Right lobe of liver (tissue), 6 donors: ENCODE measurements around the gene TMEM140. TPM values are rescaled to one million over a fixed set of nuclear protein-coding genes. Genes with fewer than 3 reads are reported as not detected.

Source experiments
- ATAC-seq, 4 donors: fragments of 200-7000 bp; cut with Tn5 transposase; one replicate each; pipeline ENCODE4 v1.9.1; 2020; ENCODE audit warnings: mild to moderate bottlenecking in 4 of 4, moderate library complexity in 4 of 4
- DNase-seq, 3 donors: peaks; one replicate each; pipeline ENCODE4 v3.0.0-alpha.2; 2020
- H3K27ac ChIP-seq, 3 donors: fragments of 200-600 bp; one replicate each; pipeline ENCODE4 v1.8.0; 2022
- H3K27me3 ChIP-seq, 2 donors: fragments of 200-600 bp; one replicate each; pipeline ENCODE4 v1.8.0; 2022
- H3K36me3 ChIP-seq, 4 donors: fragments of 200-600 bp; sonication (generic) in 1 of 4; one replicate each; pipeline versions ENCODE4 v1.5.1 to v1.8.0; 2017 to 2022; ENCODE audit warnings: control low read depth in 1 of 4
- H3K4me1 ChIP-seq, 4 donors: fragments of 200-600 bp; sonication (generic) in 1 of 4; one replicate each; pipeline versions ENCODE4 v1.5.1 to v1.8.0; 2017 to 2022; ENCODE audit warnings: control low read depth in 1 of 4
- H3K4me3 ChIP-seq, 3 donors: fragments of 200-600 bp; one replicate each; pipeline ENCODE4 v1.8.0; 2022
- H3K9me3 ChIP-seq, 4 donors: fragments of 200-600 bp; sonication (generic) in 1 of 4; one replicate each; pipeline versions ENCODE4 v1.5.1 to v1.8.0; 2017 to 2022; ENCODE audit warnings: control low read depth in 1 of 4
- POLR2A ChIP-seq: fragments of 450-650 bp; IDR thresholded peaks from one replicate; pipeline ENCODE4 v1.6.1; 2017; ENCODE audit warnings: antibody characterized with exemption, mild to moderate bottlenecking
- WGBS: methylation state at CpG from one replicate; pipeline ENCODE4 v1.1.6; 2018; ENCODE audit warnings: low coverage, low lambda C conversion rate; ENCODE audit not compliant: insufficient coverage; ENCODE audit errors: missing lambda C conversion rate; 5-methylcytosine and 5-hydroxymethylcytosine counted together
- intact Hi-C, 2 donors: fragments of 100-400 bp; cut with DNase I; formaldehyde crosslinking; loops; one replicate each; pipeline versions ENCODE4 v1.11.2 to v1.14.1; 2022
- total RNA-seq, 6 experiments: library from RNA; depleted of rRNA in 2 of 6; stranded (reverse); fragments of >200 nt in 2 of 6; fragmentation: NEBNext Ultra II Directional in 3 of 6; extraction: Animal tissue kit (Norgen Biotek cat#: 25700) in 3 of 6; gene quantifications; one replicate each; pipeline versions ENCODE4 v1.1.0 to v1.2.4, GENCODE V29; 2016 to 2023
- TF ChIP-seq, protein P1 (sequence below), 4 donors: fragments of 200-600 bp in 3 of 4; fragments of 450-650 bp in 1 of 4; IDR thresholded peaks; one replicate each; pipeline versions ENCODE4 v1.5.1 to v1.8.0; 2016 to 2022; ENCODE audit warnings: antibody characterized with exemption in 4 of 4, mild to moderate bottlenecking in 2 of 4
- donor health status: DM: no; HTN: yes; CAD: no.
- donor health status: DM: no; HTN: no; CAD: no.
- donor health status: DM: no; HTN: no; CAD: no.
- donor health status: DM: no; HTN: yes; CAD: no.
- donor health status: DM: no; HTN: yes; CAD: no.

Gene TMEM140
- total RNA-seq, 6 experiments from 2014 or later, result 31.2 to 58.9 (median 37.4) TPM

DNA sequence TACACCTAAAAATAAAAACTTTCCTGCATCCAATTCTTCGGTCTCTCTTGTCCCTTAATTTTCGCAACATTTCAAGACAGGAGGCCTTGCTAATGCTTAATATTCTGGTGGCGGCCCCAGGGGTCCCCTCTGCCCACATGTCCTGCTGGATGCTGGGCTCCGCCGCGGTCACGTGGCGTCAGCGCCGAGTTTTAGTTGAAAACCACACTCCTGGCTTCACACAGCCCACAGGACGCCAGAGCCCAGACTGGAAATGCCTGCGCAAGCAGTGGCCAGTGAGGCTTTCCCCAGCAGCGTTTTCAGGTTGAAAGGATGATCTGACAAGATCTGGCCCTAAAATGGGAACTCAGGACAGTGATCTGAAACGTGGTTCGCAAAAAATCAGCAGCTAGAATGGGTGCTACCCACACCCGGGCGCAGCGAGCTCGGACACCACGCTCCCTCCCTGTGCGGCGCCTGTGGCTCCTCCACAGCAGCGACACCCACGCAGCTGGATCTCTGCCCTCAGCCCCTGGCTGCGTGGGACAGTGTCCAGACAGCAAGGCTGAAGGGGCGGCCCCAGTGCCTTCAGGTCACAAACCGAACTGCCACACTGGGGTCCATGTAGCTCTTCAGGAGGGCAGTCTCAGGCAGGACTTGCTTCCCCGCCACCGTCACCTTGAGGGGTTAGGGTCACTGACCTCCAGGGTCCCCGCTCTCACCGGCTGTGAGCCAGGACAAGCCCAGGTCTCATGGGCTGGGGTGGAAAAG, 34.2 kb downstream of the TMEM140 start:
- DNase-seq (no peak), ATAC-seq (no peak)
- H3K4me1 ChIP-seq, result no peaks in the 10 kb centered on the region
- peaks cover 0 to 32% (median 9%) of the 10 kb centered on the region in 4 donors for H3K36me3 ChIP-seq
- no peak for TF ChIP-seq POLR2A
- TF ChIP-seq, protein P1, sequence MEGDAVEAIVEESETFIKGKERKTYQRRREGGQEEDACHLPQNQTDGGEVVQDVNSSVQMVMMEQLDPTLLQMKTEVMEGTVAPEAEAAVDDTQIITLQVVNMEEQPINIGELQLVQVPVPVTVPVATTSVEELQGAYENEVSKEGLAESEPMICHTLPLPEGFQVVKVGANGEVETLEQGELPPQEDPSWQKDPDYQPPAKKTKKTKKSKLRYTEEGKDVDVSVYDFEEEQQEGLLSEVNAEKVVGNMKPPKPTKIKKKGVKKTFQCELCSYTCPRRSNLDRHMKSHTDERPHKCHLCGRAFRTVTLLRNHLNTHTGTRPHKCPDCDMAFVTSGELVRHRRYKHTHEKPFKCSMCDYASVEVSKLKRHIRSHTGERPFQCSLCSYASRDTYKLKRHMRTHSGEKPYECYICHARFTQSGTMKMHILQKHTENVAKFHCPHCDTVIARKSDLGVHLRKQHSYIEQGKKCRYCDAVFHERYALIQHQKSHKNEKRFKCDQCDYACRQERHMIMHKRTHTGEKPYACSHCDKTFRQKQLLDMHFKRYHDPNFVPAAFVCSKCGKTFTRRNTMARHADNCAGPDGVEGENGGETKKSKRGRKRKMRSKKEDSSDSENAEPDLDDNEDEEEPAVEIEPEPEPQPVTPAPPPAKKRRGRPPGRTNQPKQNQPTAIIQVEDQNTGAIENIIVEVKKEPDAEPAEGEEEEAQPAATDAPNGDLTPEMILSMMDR (IDR thresholded peaks at IDR 0.05), result no peak
- intact Hi-C loops, result no loop called here
- no peak overlapping the region for H3K27ac ChIP-seq
- 97% methylated on average over 13 of the region's 31 CpGs for WGBS
- no peak overlapping the region for H3K4me3 ChIP-seq
- H3K9me3 ChIP-seq, result no peaks in the 10 kb centered on the region
- no peaks in the 10 kb centered on the region for H3K27me3 ChIP-seq

DNA sequence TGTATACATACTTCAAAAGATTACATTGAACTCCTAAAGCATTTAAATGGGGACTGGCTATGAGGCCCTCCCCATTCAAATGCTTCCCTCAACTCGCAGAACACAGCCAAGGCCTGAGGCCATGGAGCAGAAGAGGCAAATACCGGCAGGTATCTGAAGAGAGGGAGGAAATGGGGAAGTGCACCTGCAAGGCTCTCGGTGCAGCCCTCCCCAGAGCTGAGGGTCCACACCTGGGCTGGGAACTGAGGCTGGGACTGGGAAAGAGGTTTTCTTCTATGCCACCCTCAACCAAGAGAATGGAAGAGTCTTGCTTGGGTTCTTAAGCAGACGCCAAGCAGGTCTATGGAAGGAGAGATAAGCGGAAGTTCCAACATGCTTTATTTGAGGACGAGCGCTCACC, 35.6 kb downstream of the TMEM140 start:
- no peaks in the 10 kb centered on the region for H3K9me3 ChIP-seq
- no peaks in the 10 kb centered on the region for H3K27me3 ChIP-seq
- intact Hi-C loops, result no loop called here
- H3K4me1 ChIP-seq, result no peaks in the 10 kb centered on the region
- peaks cover 0 to 45% (median 16%) of the 10 kb centered on the region in 4 donors for H3K36me3 ChIP-seq
- no peak overlapping the region for H3K4me3 ChIP-seq
- WGBS, result 100% methylated on average over 3 of the region's 7 CpGs
- ATAC-seq (no peak), DNase-seq (no peak)
- no peak for TF ChIP-seq POLR2A
- TF ChIP-seq, protein P1 (IDR thresholded peaks at IDR 0.05), result no peak
- no peak overlapping the region for H3K27ac ChIP-seq

GRCh38 chr7:135184254-135184841, 36.5 kb downstream of the TMEM140 start:
- Histone ChIP-seq H3K4me1 (peaks cover 0 to 3% (median 0%) of the 10 kb centered on the region in 4 donors), H3K4me3 (no peak overlapping the region), H3K36me3 (peaks cover 0 to 51% (median 18%) of the 10 kb centered on the region in 4 donors), H3K9me3 (no peaks in the 10 kb centered on the region), H3K27ac (no peak overlapping the region), H3K27me3 (no peaks in the 10 kb centered on the region)
- ATAC-seq, result peak in 1 of 4 donors; percentile 14
- TF ChIP-seq, protein P1 (IDR thresholded peaks at IDR 0.05), result no peak
- no peak for TF ChIP-seq POLR2A
- no peak for DNase-seq
- WGBS, result 92% methylated on average over 4 of the region's 5 CpGs
- intact Hi-C loops, result no loop called here

DNA sequence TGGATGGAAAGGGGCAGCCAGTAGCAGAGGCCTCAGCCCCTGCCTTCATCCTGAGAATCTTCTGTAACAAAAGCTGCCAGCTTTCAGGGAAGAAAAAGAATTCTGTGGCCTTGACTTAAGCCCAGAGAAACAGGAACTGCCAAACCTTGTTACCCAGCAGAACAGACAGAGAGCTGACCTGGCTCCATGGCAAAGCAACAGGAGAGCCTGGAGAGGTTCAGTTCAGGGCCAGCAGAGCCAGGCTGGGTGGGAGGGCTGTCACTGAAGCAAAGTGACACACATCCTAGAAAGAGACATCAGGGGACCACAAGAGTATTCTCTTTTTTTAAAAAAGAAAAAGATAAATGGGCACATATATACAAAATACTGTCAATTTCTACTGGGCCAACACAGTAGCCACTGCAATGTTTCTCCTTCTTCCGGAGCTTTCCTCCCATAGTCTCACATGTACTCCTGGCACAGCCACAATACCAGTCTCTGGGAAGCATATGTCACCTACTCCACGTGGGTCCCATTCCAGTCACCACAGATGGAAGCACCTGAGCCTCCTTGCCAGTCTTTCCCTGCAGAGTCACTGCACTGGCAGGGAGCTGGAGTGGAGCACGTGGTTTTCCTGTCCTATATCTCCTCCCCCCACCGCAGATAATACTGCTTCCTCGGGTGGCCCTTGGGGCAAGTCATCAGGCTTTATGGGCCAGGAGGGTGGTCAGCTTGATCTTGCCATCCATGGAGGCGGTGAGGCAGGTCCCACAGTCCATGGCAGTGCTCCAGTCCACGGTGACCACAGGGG, 37.8 kb downstream of the TMEM140 start:
- Histone ChIP-seq H3K36me3 (peaks cover 0 to 51% (median 16%) of the 10 kb centered on the region in 4 donors), H3K27ac (no peak overlapping the region)
- TF ChIP-seq POLR2A, result no peak
- TF ChIP-seq, protein P1 (IDR thresholded peaks at IDR 0.05), result no peak

More for the DNA sequence above, 37.8 kb downstream of the TMEM140 start:
- Histone ChIP-seq H3K4me1 (peaks cover 0 to 6% (median 0%) of the 10 kb centered on the region in 4 donors), H3K27me3 (no peaks in the 10 kb centered on the region), H3K9me3 (no peaks in the 10 kb centered on the region), H3K4me3 (no peak overlapping the region)
- 68% methylated on average over 2 of the region's 7 CpGs for WGBS
- no peak for ATAC-seq
- no peak for DNase-seq
- intact Hi-C loops, result no loop called here
